NCI-H774 (cell line): Measurements from ENCODE around the gene OR4K1.
"Not testable (repeated sequence)": the region's sequence is repeated elsewhere in the genome, so short reads cannot be mapped to it uniquely, and the experiment has no call there.

Experiments
- DNase-seq: peaks from one replicate; lab custom pipeline; 2025; lab: John Stamatoyannopoulos, UW

OR4K1 gene

GRCh38 chr14:19930617-19931016 lies at the start of gene OR4K1:
TSS of gene OR4K1 (plus strand) at chr14:19930917. CDS start at chr14:19935667, 4,750 bp downstream.
- no peak for DNase-seq

GRCh38 chr14:19895282-19895681 lies 35.4 kb upstream of the OR4K1 start:
- DNase-seq = no peak

- no peak for DNase-seq
Observed at GRCh38 chr14:19900999-19901398, 29.7 kb upstream of the OR4K1 start.

GRCh38 chr14:19902409-19902808 lies 28.3 kb upstream of the OR4K1 start:
- no peak for DNase-seq

- DNase-seq = no peak
Observed at GRCh38 chr14:19906665-19907064, 24.1 kb upstream of the OR4K1 start.

- DNase-seq = no peak
Observed at GRCh38 chr14:19911114-19911513, 19.6 kb upstream of the OR4K1 start.

GRCh38 chr14:19917243-19917642 lies 13.5 kb upstream of the OR4K1 start:
- DNase-seq = no peak

GRCh38 chr14:19917955-19918518 lies 12.7 kb upstream of the OR4K1 start:
- DNase-seq = no peak

GRCh38 chr14:19918553-19919264 lies 12.0 kb upstream of the OR4K1 start:
- no peak for DNase-seq

- no peak for DNase-seq
Observed at GRCh38 chr14:19920021-19920657, 10.6 kb upstream of the OR4K1 start, which contains the start of gene OR4K5. TSS of gene OR4K5 (plus strand) at chr14:19920607. CDS start at chr14:19920607, 0 bp downstream.

GRCh38 chr14:19941668-19942067 lies 11.0 kb downstream of the OR4K1 start:
- no peak for DNase-seq

- no peak for DNase-seq
Observed at GRCh38 chr14:19947413-19948090, 16.8 kb downstream of the OR4K1 start.

GRCh38 chr14:19949218-19949617 lies 18.5 kb downstream of the OR4K1 start:
- DNase-seq = no peak

- DNase-seq = not testable (repeated sequence)
Observed at GRCh38 chr14:19969735-19970134, 39.0 kb downstream of the OR4K1 start.

- no peak for DNase-seq
Observed at GRCh38 chr14:19974844-19975243, 44.1 kb downstream of the OR4K1 start.

- DNase-seq = no peak
Observed at GRCh38 chr14:19975291-19975690, 44.6 kb downstream of the OR4K1 start, which contains the start of gene OR4K15. TSS of gene OR4K15 (plus strand) at chr14:19975591. CDS start at chr14:19975591, 0 bp downstream.
